GM23248 (cell line): ENCODE data around the gene CTAG1A.

Experiments
- EZH2 ChIP-seq: fragments of 200-600 bp; sonication (generic); IDR thresholded peaks from 2 replicates; pipeline ENCODE4 v1.6.1; 2018; ENCODE audit warnings: antibody characterized with exemption, mild to moderate bottlenecking; ENCODE audit not compliant: insufficient read depth, poor library complexity, severe bottlenecking
- EZH2phosphoT487 ChIP-seq: fragments of 200-600 bp; sonication (generic); IDR thresholded peaks from 2 replicates; pipeline ENCODE4 v1.6.1; 2018; ENCODE audit warnings: antibody characterized with exemption, moderate library complexity, mild to moderate bottlenecking, low read depth; ENCODE audit not compliant: insufficient read depth

DNA sequence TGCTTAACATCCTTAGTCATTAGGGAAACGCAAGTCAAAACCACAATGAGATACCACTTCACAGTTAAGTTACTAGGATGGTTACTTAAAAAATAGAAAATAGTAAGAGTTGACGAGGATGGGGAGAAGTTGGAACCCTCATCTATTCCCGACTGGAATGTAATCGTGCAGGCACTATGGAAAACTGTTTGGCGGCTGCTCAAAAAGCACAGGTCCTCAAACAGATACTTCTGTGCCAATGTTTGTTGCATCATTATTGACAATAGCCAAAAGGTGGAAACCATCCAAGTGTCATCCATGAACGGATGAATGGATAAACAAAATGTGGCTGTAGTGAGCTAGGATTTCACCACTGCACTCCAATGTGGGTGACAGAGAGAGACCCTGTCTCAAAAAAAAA, 22.4 kb downstream of the CTAG1A start:
- TF ChIP-seq EZH2, result no peak
- no peak for TF ChIP-seq EZH2phosphoT487
